ENCODE results near the gene SLC25A45. TPM values are rescaled to one million over a fixed set of nuclear protein-coding genes. Genes with fewer than 3 reads are reported as not detected.
"Not testable (repeated sequence)": the region's sequence is repeated elsewhere in the genome, so short reads cannot be mapped to it uniquely, and the experiment has no call there.

Gene SLC25A45
- total RNA-seq, 1 donor from 2014 or later = 5.3 TPM

- DNase-seq (ENCODE audit: low spot score, unreplicated experiment) = no peak
- H3K4me1 Mint-ChIP-seq (ENCODE audit: low read depth) = peaks cover 55% of the 10 kb centered on the region
These were observed 34.6 kb upstream of the SLC25A45 start for GRCh38 chr11:65416841-65417701.

GRCh38 chr11:65416341-65416824 lies 33.9 kb upstream of the SLC25A45 start:
- peak; percentile 95 for TF ChIP-seq CTCF (IDR thresholded peaks at IDR 0.05; ENCODE audit: unreplicated experiment)
- peaks cover 50% of the 10 kb centered on the region for H3K4me1 Mint-ChIP-seq (ENCODE audit: low read depth)
- H3K36me3 Mint-ChIP-seq (ENCODE audit: insufficient read depth) = no peaks in the 10 kb centered on the region
- peak overlapping the region; percentile 56 for H3K27ac Mint-ChIP-seq
- peak overlapping the region; percentile 52 for H3K4me3 Mint-ChIP-seq (ENCODE audit: low read depth)
- DNase-seq (ENCODE audit: low spot score, unreplicated experiment) = peak; percentile 91
- no peaks in the 10 kb centered on the region for H3K9me3 Mint-ChIP-seq (ENCODE audit: low read depth)
- no peaks in the 10 kb centered on the region for H3K27me3 Mint-ChIP-seq

More at GRCh38 chr11:65416841-65417701, 34.6 kb upstream of the SLC25A45 start:
- Mint-ChIP-seq H3K27ac (peak overlapping the region; percentile 94), H3K27me3 (no peaks in the 10 kb centered on the region), H3K9me3 (ENCODE audit: low read depth) (no peaks in the 10 kb centered on the region), H3K36me3 (ENCODE audit: insufficient read depth) (no peaks in the 10 kb centered on the region), H3K4me3 (ENCODE audit: low read depth) (peak overlapping the region; percentile 35)
- TF ChIP-seq CTCF (IDR thresholded peaks at IDR 0.05; ENCODE audit: unreplicated experiment) = no peak

DNA sequence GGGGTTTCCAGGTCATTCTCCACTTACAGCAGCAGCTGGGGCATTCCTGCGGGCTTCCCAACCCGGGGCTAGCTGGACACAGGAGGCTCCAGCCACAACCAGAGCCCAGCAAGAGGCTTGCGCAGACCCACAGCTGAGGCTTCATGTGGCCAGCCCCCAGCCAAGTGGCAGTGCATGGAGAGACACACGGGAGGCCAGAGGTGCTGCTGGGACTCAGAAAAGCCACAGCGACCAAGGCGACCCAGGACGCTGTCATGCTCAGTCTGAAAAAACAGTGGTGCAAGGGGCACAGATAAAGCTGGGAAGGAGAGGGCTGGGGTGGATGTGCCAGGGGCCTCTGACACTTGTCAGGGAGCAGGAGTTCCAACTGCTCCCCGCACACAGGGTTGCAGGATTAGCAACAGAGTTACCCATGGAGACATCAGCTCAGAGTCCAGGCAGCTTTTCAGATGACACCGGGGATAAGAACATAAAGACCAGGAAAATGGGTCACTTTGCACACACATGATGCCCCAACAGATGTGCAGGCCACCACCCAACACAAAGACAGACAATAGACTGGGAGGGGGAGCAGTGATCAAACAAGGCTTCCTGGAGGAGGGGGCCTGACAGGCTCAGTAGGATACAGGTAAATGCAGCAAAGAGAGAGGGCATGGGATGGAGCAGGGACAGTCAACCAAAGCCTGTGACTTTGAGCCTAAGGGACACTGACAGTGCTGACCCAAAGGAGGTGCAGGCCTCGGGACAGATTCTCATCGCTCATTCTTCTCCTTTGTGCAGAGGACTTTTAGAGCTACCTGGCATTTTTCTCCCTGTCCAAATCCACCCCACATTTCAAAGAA lies 33.3 kb upstream of the SLC25A45 start:
- Mint-ChIP-seq H3K27me3 (no peaks in the 10 kb centered on the region), H3K4me1 (ENCODE audit: low read depth) (peaks cover 43% of the 10 kb centered on the region), H3K27ac (peak overlapping the region; percentile 39), H3K4me3 (ENCODE audit: low read depth) (peak overlapping the region; percentile 52), H3K9me3 (ENCODE audit: low read depth) (no peaks in the 10 kb centered on the region), H3K36me3 (ENCODE audit: insufficient read depth) (no peaks in the 10 kb centered on the region)
- DNase-seq (ENCODE audit: low spot score, unreplicated experiment) = no peak
- no peak for TF ChIP-seq CTCF (IDR thresholded peaks at IDR 0.05; ENCODE audit: unreplicated experiment)

DNA sequence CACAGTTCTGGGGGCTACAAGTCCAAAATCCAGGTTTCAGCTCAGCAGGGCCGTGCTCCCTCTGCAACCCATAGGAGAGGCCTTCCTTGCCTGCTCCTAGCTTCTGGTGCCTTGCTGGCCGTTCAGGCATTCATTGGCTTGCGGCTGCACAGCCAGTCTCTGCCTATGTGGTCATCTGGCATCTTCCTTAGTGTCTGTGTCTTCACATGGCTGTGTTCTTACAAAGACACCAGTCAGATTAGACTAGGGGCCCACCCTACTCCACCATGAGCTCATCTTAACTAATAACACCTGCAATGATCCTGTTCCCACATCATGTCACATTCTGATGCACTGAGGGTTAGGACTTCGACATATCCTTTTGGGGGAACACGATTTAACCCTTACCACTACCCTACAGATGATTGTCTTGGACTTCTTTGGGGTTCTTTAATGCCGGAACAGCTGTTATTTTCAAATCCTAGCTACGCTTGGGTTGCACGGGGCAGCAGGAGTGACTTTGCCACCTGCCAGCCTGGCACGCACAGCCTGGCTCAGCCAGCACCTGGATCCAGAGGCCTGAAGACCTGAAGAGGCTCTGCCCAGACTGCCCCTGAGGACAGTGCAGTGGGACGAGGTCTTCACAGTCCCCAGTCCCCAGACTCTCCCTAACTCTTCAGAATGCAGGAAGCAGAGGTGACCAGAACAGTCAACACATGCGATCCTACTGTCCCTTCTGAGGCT lies 32.5 kb upstream of the SLC25A45 start:
- Mint-ChIP-seq H3K36me3 (ENCODE audit: insufficient read depth) (no peaks in the 10 kb centered on the region), H3K27me3 (no peaks in the 10 kb centered on the region), H3K9me3 (ENCODE audit: low read depth) (no peaks in the 10 kb centered on the region), H3K4me1 (ENCODE audit: low read depth) (peaks cover 38% of the 10 kb centered on the region), H3K27ac (no peak overlapping the region), H3K4me3 (ENCODE audit: low read depth) (no peak overlapping the region)
- TF ChIP-seq CTCF (IDR thresholded peaks at IDR 0.05; ENCODE audit: unreplicated experiment) = no peak
- DNase-seq (ENCODE audit: low spot score, unreplicated experiment) = no peak

GRCh38 chr11:65413077-65413664 lies 30.7 kb upstream of the SLC25A45 start:
- H3K36me3 Mint-ChIP-seq (ENCODE audit: insufficient read depth); H3K27ac Mint-ChIP-seq; H3K9me3 Mint-ChIP-seq (ENCODE audit: low read depth); H3K4me3 Mint-ChIP-seq (ENCODE audit: low read depth); DNase-seq (ENCODE audit: low spot score, unreplicated experiment); H3K27me3 Mint-ChIP-seq: not testable (repeated sequence)
- peaks cover 23% of the 10 kb centered on the region for H3K4me1 Mint-ChIP-seq (ENCODE audit: low read depth)
